Suprapubic skin (tissue), 4 donors: ENCODE data around the gene DMRT2.

Source experiments
- POLR2A ChIP-seq, 2 donors: fragments of 450-650 bp; IDR thresholded peaks; one replicate each; pipeline ENCODE4 v1.6.1; 2017; ENCODE audit warnings: antibody characterized with exemption in 2 of 2, mild to moderate bottlenecking in 2 of 2, moderate library complexity in 2 of 2
- POLR2AphosphoS5 ChIP-seq, 3 donors: sonication (generic); formaldehyde crosslinking; IDR thresholded peaks; one replicate each; pipeline ENCODE4 v1.6.1; 2017; ENCODE audit warnings: antibody characterized with exemption in 3 of 3
- TF ChIP-seq, protein P1 (sequence below), 2 donors: fragments of 200-600 bp in 1 of 2; fragments of 450-650 bp in 1 of 2; sonication (generic) in 1 of 2; IDR thresholded peaks; one replicate each; pipeline ENCODE4 v1.5.1; 2016 to 2019; ENCODE audit warnings: antibody characterized with exemption in 2 of 2, mild to moderate bottlenecking in 1 of 2, moderate library complexity in 1 of 2

DNA sequence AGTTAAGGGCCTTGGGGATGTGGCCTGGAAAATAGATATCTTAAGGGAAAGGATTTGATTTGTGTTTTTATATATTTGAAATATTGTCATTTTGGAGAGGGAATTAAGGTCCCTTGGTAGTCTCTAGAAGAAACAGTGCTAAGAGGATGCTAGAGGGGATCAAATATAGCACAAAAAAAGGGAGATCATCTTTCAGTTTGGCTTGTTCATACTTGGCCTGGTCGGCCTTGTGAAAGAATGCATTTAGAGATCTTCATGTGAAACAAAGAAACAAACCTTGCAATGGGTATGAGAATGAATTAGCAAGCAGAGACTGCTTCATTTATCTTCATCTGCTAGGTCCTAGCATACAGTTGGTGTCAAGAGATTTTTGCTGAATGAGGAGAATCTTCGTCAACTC, 15.0 kb downstream of the DMRT2 start:
- TF ChIP-seq, protein P1, sequence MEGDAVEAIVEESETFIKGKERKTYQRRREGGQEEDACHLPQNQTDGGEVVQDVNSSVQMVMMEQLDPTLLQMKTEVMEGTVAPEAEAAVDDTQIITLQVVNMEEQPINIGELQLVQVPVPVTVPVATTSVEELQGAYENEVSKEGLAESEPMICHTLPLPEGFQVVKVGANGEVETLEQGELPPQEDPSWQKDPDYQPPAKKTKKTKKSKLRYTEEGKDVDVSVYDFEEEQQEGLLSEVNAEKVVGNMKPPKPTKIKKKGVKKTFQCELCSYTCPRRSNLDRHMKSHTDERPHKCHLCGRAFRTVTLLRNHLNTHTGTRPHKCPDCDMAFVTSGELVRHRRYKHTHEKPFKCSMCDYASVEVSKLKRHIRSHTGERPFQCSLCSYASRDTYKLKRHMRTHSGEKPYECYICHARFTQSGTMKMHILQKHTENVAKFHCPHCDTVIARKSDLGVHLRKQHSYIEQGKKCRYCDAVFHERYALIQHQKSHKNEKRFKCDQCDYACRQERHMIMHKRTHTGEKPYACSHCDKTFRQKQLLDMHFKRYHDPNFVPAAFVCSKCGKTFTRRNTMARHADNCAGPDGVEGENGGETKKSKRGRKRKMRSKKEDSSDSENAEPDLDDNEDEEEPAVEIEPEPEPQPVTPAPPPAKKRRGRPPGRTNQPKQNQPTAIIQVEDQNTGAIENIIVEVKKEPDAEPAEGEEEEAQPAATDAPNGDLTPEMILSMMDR (IDR thresholded peaks at IDR 0.05): no peak
- TF ChIP-seq POLR2A (IDR thresholded peaks at IDR 0.05) (no peak), POLR2AphosphoS5 (IDR thresholded peaks at IDR 0.05) (no peak)
